K562 (cell line): ENCODE measurements around the gene SMCHD1. TPM values are rescaled to one million over a fixed set of nuclear protein-coding genes. Genes with fewer than 3 reads are reported as not detected.
A peak's percentile ranks its signal among the peaks of the same experiment; 100 is the strongest.

ENCODE experiments used
- CBX2 ChIP-seq: fragments of 200-600 bp; sonication (generic); IDR thresholded peaks from one replicate; pipeline ENCODE4 v1.6.1; 2012; ENCODE audit warnings: mild to moderate bottlenecking, low read length, inconsistent platforms; ENCODE audit not compliant: insufficient read depth, poor library complexity, severe bottlenecking
- CEBPG ChIP-seq, 3 experiments: fragments of 200-800 bp in 1 of 3; sonication (Bioruptor generic) in 1 of 3; sonication (generic) in 1 of 3; formaldehyde crosslinking in 1 of 3; IDR thresholded peaks in 2 of 3; conservative IDR thresholded peaks in 1 of 3; 2 replicates each; pipeline versions ENCODE4 v1.6.1 to v1.8.0; 2016 to 2022; ENCODE audit warnings: missing compliant biosample characterization in 2 of 3, missing genetic modification characterization in 2 of 3, mild to moderate bottlenecking in 1 of 3, missing genetic modification reagents in 1 of 3
- CHD4 ChIP-seq: fragments of 200-600 bp; sonication (generic); IDR thresholded peaks from 3 replicates; pipeline ENCODE4 v1.6.1; 2012; ENCODE audit warnings: low read depth, mild to moderate bottlenecking, mixed read lengths, low read length, inconsistent platforms; ENCODE audit not compliant: insufficient read depth, insufficient replicate concordance, poor library complexity, severe bottlenecking
- DACH1 ChIP-seq: fragments of 450-650 bp; IDR thresholded peaks from 2 replicates; pipeline ENCODE4 v1.6.1; 2018; ENCODE audit not compliant: partially characterized antibody
- ELF4 ChIP-seq: fragments of 450-650 bp; formaldehyde crosslinking; IDR thresholded peaks from 2 replicates; pipeline ENCODE4 v1.4.0; 2022; ENCODE audit warnings: missing genetic modification characterization
- HLTF ChIP-seq: fragments of 450-650 bp; IDR thresholded peaks from 2 replicates; pipeline ENCODE4 v1.6.1; 2016
- HNRNPH1 ChIP-seq: fragments of 200-400 bp; formaldehyde crosslinking; optimal IDR thresholded peaks from 2 replicates; pipeline ENCODE3; 2017; ENCODE audit warnings: low read depth, mild to moderate bottlenecking, low read length, moderate library complexity
- HOMEZ ChIP-seq: fragments of 250-450 bp; sonication (Bioruptor Pico); IDR thresholded peaks from 2 replicates; pipeline ENCODE4 v1.4.0; 2020; ENCODE audit warnings: mild to moderate bottlenecking, moderate library complexity
- NR0B1 ChIP-seq: fragments of 450-650 bp; IDR thresholded peaks from one replicate; pipeline ENCODE4 v1.6.1; 2018; ENCODE audit warnings: mild to moderate bottlenecking, moderate library complexity; ENCODE audit not compliant: partially characterized antibody
- PREB ChIP-seq: sonication (generic); formaldehyde crosslinking; IDR thresholded peaks from 2 replicates; pipeline ENCODE4 v1.8.1; 2023; ENCODE audit warnings: mild to moderate bottlenecking, missing genetic modification reagents
- PRMT5 ChIP-seq: sonication (generic); formaldehyde crosslinking; IDR thresholded peaks from 2 replicates; pipeline ENCODE4 v1.5.0; 2020; ENCODE audit warnings: missing genetic modification reagents
- RBBP5 ChIP-seq: fragments of 200-600 bp; sonication (generic); IDR thresholded peaks from 2 replicates; pipeline ENCODE4 v1.6.1; 2012; ENCODE audit warnings: borderline replicate concordance, mild to moderate bottlenecking, low read length, control low read depth, inconsistent platforms; ENCODE audit not compliant: insufficient read depth, poor library complexity, severe bottlenecking
- RBFOX2 ChIP-seq: fragments of 200-400 bp; formaldehyde crosslinking; IDR thresholded peaks from 2 replicates; pipeline ENCODE4 v1.6.1; 2017; ENCODE audit warnings: low read depth, mild to moderate bottlenecking, low read length, moderate library complexity
- SETDB1 ChIP-seq: IDR thresholded peaks from one replicate; pipeline ENCODE4 v1.6.1; 2012; ENCODE audit warnings: low read length, control low read depth, inconsistent platforms
- ZBTB34 ChIP-seq: fragments of 250-450 bp; sonication (Bioruptor Pico); IDR thresholded peaks from 2 replicates; pipeline ENCODE4 v1.8.0; 2021; ENCODE audit warnings: mild to moderate bottlenecking, moderate library complexity
- ZBTB5 ChIP-seq: fragments of 450-650 bp; IDR thresholded peaks from 2 replicates; pipeline ENCODE4 v1.6.1; 2017; ENCODE audit warnings: antibody characterized with exemption
- ZNF146 ChIP-seq: IDR thresholded peaks from one replicate; pipeline ENCODE4 v1.6.1; 2018; ENCODE audit warnings: missing compliant biosample characterization; ENCODE audit not compliant: unreplicated experiment
- polyA plus RNA-seq, 8 experiments: library from polyadenylated mRNA; depleted of rRNA in 4 of 8; stranded (reverse) in 5 of 8; unstranded in 3 of 8; fragments of >200 nt; fragmentation: Nextera tagmentation in 2 of 8; fragmentation: Illumina TruSeq in 1 of 8; extraction: Ambion mirVana in 2 of 8; extraction: Trizol in 1 of 8; gene quantifications; 2 replicates each; pipeline versions ENCODE4 v1.2.1 to v1.2.3, GENCODE V29; 2011 to 2014; ENCODE audit warnings: inconsistent platforms in 1 of 8, missing spikeins in 1 of 8
- total RNA-seq, 7 experiments: library from RNA; depleted of rRNA in 6 of 7; stranded (reverse); fragments of >200 nt in 6 of 7; fragmentation: Illumina TruSeq in 2 of 7; extraction: Trizol in 2 of 7; gene quantifications; 2 replicates each; pipeline versions ENCODE4 v1.2.1 to v1.2.3, GENCODE V29; 2011 to 2021; ENCODE audit warnings: low replicate concordance in 1 of 7

Gene SMCHD1
- total and polyA plus RNA-seq, 9 of the 15 experiments (the other 6 are each of a cell fraction or from before 2014, with no cell fraction given), result 6.3 to 144 (median 72.7) TPM

GRCh38 chr18:2655178-2655953 is at the start of gene SMCHD1 (continued):
- TF ChIP-seq HOMEZ (CRISPR knock-in tag), result no peak
- TF ChIP-seq SETDB1, result no peak
- no peak for TF ChIP-seq ELF4 (CRISPR knock-in tag)
- no peak for TF ChIP-seq DACH1
- peak; percentile 8 for TF ChIP-seq ZNF146 (CRISPR knock-in tag)
- TF ChIP-seq RBBP5, result peak; percentile 85
- no peak for TF ChIP-seq CBX2
- no peak for TF ChIP-seq HNRNPH1
- no peak for TF ChIP-seq NR0B1
- no peak for TF ChIP-seq HLTF
- TF ChIP-seq PREB (CRISPR knock-in tag), result no peak
- peak; percentile 36; the same call in 1 of the 2 replicates for TF ChIP-seq CEBPG (CRISPR knock-in tag; IDR thresholded peaks at IDR 0.05)
- no peak for TF ChIP-seq CEBPG (tag; conservative IDR thresholded peaks at IDR 0.05 in 1 of 2, IDR thresholded peaks at IDR 0.05 in 1 of 2)
- TF ChIP-seq CHD4, result no peak
- TF ChIP-seq PRMT5 (CRISPR knock-in tag), result no peak
- no peak for TF ChIP-seq ZBTB34 (CRISPR knock-in tag)
- TF ChIP-seq RBFOX2, result peak; percentile 96
- no peak for TF ChIP-seq ZBTB5
